ENCODE measurements around the gene ANGPTL8. TPM values are rescaled to one million over a fixed set of nuclear protein-coding genes. Genes with fewer than 3 reads are reported as not detected.

The ANGPTL8 gene, protein sequence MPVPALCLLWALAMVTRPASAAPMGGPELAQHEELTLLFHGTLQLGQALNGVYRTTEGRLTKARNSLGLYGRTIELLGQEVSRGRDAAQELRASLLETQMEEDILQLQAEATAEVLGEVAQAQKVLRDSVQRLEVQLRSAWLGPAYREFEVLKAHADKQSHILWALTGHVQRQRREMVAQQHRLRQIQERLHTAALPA
- not detected in 5 replicates for total RNA-seq (2022; extraction: Qiagen RNA extraction; ENCODE audit: low read depth)

DNA sequence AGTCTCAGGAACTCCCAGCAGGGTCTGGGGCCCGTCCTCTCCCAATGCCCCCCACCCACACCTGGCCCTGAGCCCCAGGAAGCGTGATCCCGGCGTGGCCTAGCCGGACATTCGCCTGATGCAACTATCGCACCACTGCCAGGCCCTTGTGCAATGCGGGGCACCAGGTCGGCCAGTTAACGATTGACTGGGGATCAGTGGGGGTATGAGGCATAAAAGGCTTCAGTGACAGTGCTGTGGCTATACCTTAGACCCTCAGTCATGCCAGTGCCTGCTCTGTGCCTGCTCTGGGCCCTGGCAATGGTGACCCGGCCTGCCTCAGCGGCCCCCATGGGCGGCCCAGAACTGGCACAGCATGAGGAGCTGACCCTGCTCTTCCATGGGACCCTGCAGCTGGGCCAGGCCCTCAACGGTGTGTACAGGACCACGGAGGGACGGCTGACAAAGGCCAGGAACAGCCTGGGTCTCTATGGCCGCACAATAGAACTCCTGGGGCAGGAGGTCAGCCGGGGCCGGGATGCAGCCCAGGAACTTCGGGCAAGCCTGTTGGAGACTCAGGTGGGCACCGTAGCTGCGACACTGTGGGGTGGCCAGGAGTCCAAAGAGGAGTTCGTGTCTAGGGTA, at the start of gene ANGPTL8:
Gene ANGPTL8, plus strand, starts transcription at position 243 of the 624 bp plus-strand sequence. Its CDS starts 19 bp downstream, at position 262.

DNA sequence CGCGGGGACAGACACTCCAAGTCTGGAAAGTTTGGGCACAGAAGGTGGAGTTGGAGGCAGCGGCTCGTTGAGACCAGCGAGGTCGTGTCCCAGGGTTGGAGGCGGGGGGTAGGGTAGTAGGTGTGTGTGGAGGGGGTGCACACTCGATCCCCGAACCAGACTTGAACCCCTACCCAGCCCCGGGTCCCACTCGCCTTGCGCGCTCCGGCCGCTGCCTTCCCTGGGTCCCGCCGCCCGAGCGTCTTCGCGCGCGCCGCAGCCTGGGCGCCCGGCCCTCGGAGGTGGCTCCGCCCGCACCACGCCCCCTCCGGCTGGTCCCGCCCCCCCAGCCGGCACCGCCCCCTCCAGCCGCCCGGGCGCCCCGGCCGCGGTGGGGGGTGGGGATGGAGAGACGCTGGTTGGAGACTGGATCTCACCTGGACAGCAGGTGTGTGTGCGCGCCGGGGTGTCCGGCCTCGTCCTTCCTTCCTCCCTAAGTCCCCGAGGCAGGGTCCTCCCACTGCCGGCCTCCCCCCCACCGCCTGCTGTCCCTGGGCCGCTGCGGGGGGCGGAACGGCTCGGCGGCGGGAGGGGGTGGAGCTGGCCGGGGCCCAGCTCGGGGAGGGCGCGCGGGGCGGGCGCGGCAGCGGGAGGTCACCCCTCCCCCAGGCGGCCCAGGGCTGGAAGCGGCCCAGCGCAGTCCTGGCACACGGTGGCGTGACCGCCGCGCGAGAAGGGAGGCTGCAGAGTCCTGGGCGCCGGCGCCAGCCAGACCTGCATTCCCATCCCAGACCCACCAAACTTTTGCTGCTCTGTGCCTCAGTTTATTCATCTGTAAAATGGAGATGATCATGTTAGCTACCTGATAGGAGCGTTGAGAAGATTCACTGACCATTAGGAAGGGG, 41.9 kb upstream of the ANGPTL8 start, which contains the start of gene KANK2:
Gene KANK2, minus strand, starts transcription at position 255 of the 884 bp plus-strand sequence. CDS start 3,034 bp downstream, outside the sequence.

DNA sequence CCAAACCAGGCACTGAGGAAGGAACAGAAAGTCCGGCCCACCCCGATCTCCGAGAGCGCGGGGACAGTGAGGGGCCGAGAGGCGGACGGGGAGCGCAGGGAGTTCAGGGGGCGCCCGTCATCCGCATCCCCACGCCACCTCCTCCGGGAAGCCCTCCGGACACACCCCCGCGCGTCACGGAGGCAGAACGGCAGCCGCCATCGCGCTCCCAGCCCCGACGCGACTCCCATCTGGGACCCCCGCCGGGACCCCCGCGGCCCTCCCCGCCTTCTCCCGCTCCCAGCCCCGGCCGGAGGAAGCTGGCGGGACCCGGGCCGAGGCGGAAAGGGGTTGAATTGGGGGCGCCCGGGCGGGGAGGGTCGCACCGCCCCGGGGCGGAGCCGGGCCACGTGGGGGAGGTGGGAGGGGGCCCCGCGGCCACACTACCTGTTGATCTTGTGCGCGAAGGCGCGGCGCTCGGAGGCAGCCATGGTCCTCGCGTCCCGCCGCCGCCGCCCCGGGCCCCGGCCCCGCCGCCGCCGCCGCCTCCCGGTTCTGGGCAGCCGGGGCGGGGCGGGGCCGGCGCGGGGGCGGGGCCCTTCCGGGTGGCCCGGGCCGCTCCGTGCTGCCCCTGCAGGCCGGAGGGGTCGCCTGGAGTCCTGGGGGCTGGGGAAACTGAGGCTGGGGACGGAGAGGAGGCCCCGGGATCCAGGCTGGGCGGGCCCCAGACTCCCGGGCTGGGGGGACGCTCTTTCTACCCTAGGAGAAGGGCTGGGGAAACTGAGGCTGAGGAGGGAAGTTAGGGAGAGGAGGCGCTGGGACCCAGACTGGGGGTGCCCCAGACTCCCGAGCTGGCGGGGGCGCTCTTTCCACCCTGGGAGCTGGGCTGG, 22.8 kb downstream of the ANGPTL8 start, which contains the start of gene DOCK6:
Gene DOCK6, minus strand, starts transcription at position 554 of the 869 bp plus-strand sequence. Its CDS starts 84 bp downstream, at position 470.

Other genes starting within 250 kb of the ANGPTL8 start
- gene LDLR, start 150.2 kb upstream of the ANGPTL8 start, total RNA-seq (2022; extraction: Qiagen RNA extraction; ENCODE audit: low read depth): 21.9 to 29.9 TPM (median 27.9 TPM) in 5 replicates
- 14.2 to 17.8 TPM (median 16.2 TPM) in 5 replicates for gene SPC24, start 83.8 kb upstream of the ANGPTL8 start, total RNA-seq (2022; extraction: Qiagen RNA extraction; ENCODE audit: low read depth)
- 34.6 to 59.3 TPM (median 46.8 TPM) in 5 replicates for gene KANK2, start 42.1 kb upstream of the ANGPTL8 start, total RNA-seq (2022; extraction: Qiagen RNA extraction; ENCODE audit: low read depth)
- 5.3 to 11.8 TPM (median 9.6 TPM) in 5 replicates for gene DOCK6, start 22.9 kb downstream of the ANGPTL8 start, total RNA-seq (2022; extraction: Qiagen RNA extraction; ENCODE audit: low read depth)
- gene TSPAN16, start 56.5 kb downstream of the ANGPTL8 start, total RNA-seq (2022; extraction: Qiagen RNA extraction; ENCODE audit: low read depth): not detected in 5 replicates
- gene RAB3D, start 100.0 kb downstream of the ANGPTL8 start, total RNA-seq (2022; extraction: Qiagen RNA extraction; ENCODE audit: low read depth): 3.2 to 4.8 TPM (median 3.7 TPM) in 5 replicates
- gene TMEM205, start 106.6 kb downstream of the ANGPTL8 start, total RNA-seq (2022; extraction: Qiagen RNA extraction; ENCODE audit: low read depth): 85.8 to 127 TPM (median 117 TPM) in 5 replicates
- 2.5 to 5.1 TPM (median 4.9 TPM) in 5 replicates for gene CCDC159, start 106.9 kb downstream of the ANGPTL8 start, total RNA-seq (2022; extraction: Qiagen RNA extraction; ENCODE audit: low read depth)
- 5.8 to 10.6 TPM (median 9.4 TPM) in 5 replicates for gene PLPPR2, start 115.8 kb downstream of the ANGPTL8 start, total RNA-seq (2022; extraction: Qiagen RNA extraction; ENCODE audit: low read depth)
- 1.1 to 2.5 TPM (median 2.1 TPM) in 5 replicates for gene SWSAP1, start 135.0 kb downstream of the ANGPTL8 start, total RNA-seq (2022; extraction: Qiagen RNA extraction; ENCODE audit: low read depth)
- gene EPOR, start 144.7 kb downstream of the ANGPTL8 start, total RNA-seq (2022; extraction: Qiagen RNA extraction; ENCODE audit: low read depth): 2.7 to 6.1 TPM (median 4.9 TPM) in 5 replicates
- gene RGL3, start 179.7 kb downstream of the ANGPTL8 start, total RNA-seq (2022; extraction: Qiagen RNA extraction; ENCODE audit: low read depth): 1.7 to 2.7 TPM (median 2.2 TPM) in 5 replicates
- 1.1 to 2.1 TPM (median 1.3 TPM) in 5 replicates for gene ODAD3, start 195.5 kb downstream of the ANGPTL8 start, total RNA-seq (2022; extraction: Qiagen RNA extraction; ENCODE audit: low read depth)
- gene PRKCSH, start 196.0 kb downstream of the ANGPTL8 start, total RNA-seq (2022; extraction: Qiagen RNA extraction; ENCODE audit: low read depth): 216 to 282 TPM (median 266 TPM) in 5 replicates
- 0.05 to 0.19 TPM (median 0.13 TPM) in 3 of 5 replicates, not detected in the others for gene ELAVL3, start 241.4 kb downstream of the ANGPTL8 start, total RNA-seq (2022; extraction: Qiagen RNA extraction; ENCODE audit: low read depth)